ENCODE results near the gene ZNF813.

DNA sequence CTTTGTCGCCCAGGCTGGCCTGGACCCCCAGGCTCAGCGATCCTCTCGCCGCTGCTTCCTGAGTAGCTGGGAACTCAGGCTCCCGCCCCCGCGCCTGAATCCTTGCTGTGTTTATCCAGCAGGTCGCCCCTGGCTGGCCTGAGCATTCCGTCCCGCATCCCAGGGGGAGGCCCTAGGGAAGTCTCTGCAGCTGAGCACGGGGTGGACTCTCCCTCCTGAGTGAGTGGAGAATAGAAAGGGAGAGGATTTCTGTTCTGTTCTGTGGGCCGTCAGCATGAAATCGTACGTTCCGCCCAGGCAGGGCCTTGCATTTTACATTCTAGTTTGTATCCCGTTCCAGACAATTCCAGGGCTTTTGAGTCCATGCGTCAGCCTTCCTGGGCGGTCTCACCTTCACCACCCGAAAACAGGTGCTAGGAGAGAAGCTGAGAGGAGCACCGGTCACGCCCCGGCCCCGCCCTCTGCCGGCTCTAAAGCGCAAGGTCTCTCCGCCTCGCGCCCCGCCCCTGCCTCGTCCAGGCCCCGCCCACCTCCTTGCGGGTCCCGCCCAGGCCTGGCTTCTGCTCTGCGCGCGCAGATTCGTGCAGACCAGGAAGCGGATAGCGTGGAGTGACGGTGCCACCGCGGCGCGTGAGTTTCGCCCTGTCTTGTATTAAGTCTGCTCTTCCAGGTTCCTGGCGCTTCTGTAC, 36.0 kb upstream of the ZNF813 start, which contains the start of gene ZNF761:
- TF ChIP-seq, protein P1, sequence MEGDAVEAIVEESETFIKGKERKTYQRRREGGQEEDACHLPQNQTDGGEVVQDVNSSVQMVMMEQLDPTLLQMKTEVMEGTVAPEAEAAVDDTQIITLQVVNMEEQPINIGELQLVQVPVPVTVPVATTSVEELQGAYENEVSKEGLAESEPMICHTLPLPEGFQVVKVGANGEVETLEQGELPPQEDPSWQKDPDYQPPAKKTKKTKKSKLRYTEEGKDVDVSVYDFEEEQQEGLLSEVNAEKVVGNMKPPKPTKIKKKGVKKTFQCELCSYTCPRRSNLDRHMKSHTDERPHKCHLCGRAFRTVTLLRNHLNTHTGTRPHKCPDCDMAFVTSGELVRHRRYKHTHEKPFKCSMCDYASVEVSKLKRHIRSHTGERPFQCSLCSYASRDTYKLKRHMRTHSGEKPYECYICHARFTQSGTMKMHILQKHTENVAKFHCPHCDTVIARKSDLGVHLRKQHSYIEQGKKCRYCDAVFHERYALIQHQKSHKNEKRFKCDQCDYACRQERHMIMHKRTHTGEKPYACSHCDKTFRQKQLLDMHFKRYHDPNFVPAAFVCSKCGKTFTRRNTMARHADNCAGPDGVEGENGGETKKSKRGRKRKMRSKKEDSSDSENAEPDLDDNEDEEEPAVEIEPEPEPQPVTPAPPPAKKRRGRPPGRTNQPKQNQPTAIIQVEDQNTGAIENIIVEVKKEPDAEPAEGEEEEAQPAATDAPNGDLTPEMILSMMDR (IDR thresholded peaks at IDR 0.05; ENCODE audit: low read length), result no peak
- no peak for TF ChIP-seq EZH2 (IDR thresholded peaks at IDR 0.05; ENCODE audit: borderline replicate concordance, low read length)
